Stimulated activated CD8-positive, alpha-beta memory T cell treated with anti-CD3 and anti-CD28 coated beads, Interleukin-7, amount 100 ng/mL, for 48 hours (primary cell): ENCODE data around the gene DMKN.
A peak's percentile ranks its signal among the peaks of the same experiment; 100 is the strongest.

Source experiments
- DNase-seq, 2 donors: peaks; one replicate each; pipeline ENCODE4 v3.0.0-alpha.2; 2020; ENCODE audit warnings: low read depth in 1 of 2; ENCODE audit errors: extremely low read depth in 1 of 2

Gene DMKN

GRCh38 chr19:35513628-35514281 lies at the start of gene DMKN:
Gene DMKN, minus strand, starts transcription at chr19:35513649. Its CDS starts 174 bp downstream, at chr19:35513475.
- no peak for DNase-seq

- DNase-seq, result no peak
Measured at GRCh38 chr19:35562776-35563175, 49.3 kb upstream of the DMKN start.

GRCh38 chr19:35562336-35562735 lies 48.9 kb upstream of the DMKN start:
- no peak for DNase-seq

GRCh38 chr19:35561436-35561835 lies 48.0 kb upstream of the DMKN start:
- DNase-seq, result no peak

- DNase-seq, result no peak
Measured at GRCh38 chr19:35560677-35561076, 47.2 kb upstream of the DMKN start.

- DNase-seq, result no peak
Measured at GRCh38 chr19:35560271-35560670, 46.8 kb upstream of the DMKN start.

GRCh38 chr19:35559781-35560180 lies 46.3 kb upstream of the DMKN start:
- no peak for DNase-seq

- DNase-seq, result no peak
Measured at GRCh38 chr19:35559281-35559659, 45.8 kb upstream of the DMKN start.

- no peak for DNase-seq
Measured at GRCh38 chr19:35558400-35559280, 45.2 kb upstream of the DMKN start.

- peak in 1 of 2 donors; percentile 60 for DNase-seq
Measured at GRCh38 chr19:35557539-35558399, 44.3 kb upstream of the DMKN start.

GRCh38 chr19:35556846-35557538 lies 43.5 kb upstream of the DMKN start:
- DNase-seq, result no peak

GRCh38 chr19:35556025-35556590 lies 42.7 kb upstream of the DMKN start:
- no peak for DNase-seq

- no peak for DNase-seq
Measured at GRCh38 chr19:35555301-35556005, 42.0 kb upstream of the DMKN start.

- DNase-seq, result no peak
Measured at GRCh38 chr19:35554076-35554475, 40.6 kb upstream of the DMKN start.

GRCh38 chr19:35553385-35554000 lies 40.0 kb upstream of the DMKN start:
- no peak for DNase-seq

GRCh38 chr19:35552534-35553384 lies 39.3 kb upstream of the DMKN start:
- no peak for DNase-seq

GRCh38 chr19:35551091-35551810 lies 37.8 kb upstream of the DMKN start:
- DNase-seq, result no peak
